Neural progenitor cell (in vitro differentiated cells): ENCODE measurements around the gene SHISAL2A.

Experiments
- CTCF ChIP-seq: fragments of 200-600 bp; sonication (generic); IDR thresholded peaks from 2 replicates; pipeline ENCODE4 v1.5.1; 2017; ENCODE audit warnings: antibody characterized with exemption, mild to moderate bottlenecking
- EZH2 ChIP-seq: fragments of 200-600 bp; sonication (generic); IDR thresholded peaks from 2 replicates; pipeline ENCODE4 v1.6.1; 2017; ENCODE audit warnings: antibody characterized with exemption, mild to moderate bottlenecking, moderate library complexity
- EZH2phosphoT487 ChIP-seq: fragments of 200-600 bp; sonication (generic); IDR thresholded peaks from 2 replicates; pipeline ENCODE4 v1.6.1; 2017; ENCODE audit warnings: antibody characterized with exemption

DNA sequence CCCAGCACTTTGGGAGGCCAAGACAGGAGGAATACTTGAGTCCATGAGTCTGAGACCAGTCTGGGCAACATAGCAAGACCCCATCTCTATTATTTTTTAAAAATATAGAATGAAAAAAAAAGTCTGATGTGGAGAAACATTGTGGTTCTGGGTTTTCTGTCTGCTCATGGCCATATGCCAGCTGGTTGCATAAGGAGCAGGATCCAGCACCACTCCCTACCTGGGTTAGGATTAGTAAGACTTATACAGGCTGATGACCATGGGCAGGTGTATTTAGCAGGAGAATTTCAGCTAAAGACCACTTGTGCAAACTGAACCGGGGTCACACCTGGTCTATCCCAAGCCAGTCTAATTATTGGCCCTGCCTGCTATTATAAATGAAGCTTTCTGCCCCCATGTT, 47.5 kb upstream of the SHISAL2A start:
- TF ChIP-seq CTCF, result no peak
- no peak for TF ChIP-seq EZH2
- TF ChIP-seq EZH2phosphoT487, result no peak
